Measurements from ENCODE around the gene FETUB.

- TF ChIP-seq GATA2 (IDR thresholded peaks at IDR 0.05; ENCODE audit: low read depth, low read length): no peak
- no peak for TF ChIP-seq GATA3 (IDR thresholded peaks at IDR 0.05; ENCODE audit: low read depth, low read length)
These were observed 47.5 kb upstream of the FETUB start for GRCh38 chr3:186592682-186593081.
